NCI-H748 (cell line): Measurements from ENCODE around the gene DRP2.
A peak's percentile ranks its signal among the peaks of the same experiment; 100 is the strongest.
"Not testable (repeated sequence)": the region's sequence is repeated elsewhere in the genome, so short reads cannot be mapped to it uniquely, and the experiment has no call there.

Experiments
- DNase-seq: peaks from one replicate; lab custom pipeline; 2025; ENCODE audit not compliant: unreplicated experiment; lab: John Stamatoyannopoulos, UW

The DRP2 gene

GRCh38 chrX:101219116-101219863, at the start of gene DRP2:
TSS of gene DRP2 (plus strand) at chrX:101219786. CDS start at chrX:101231648, 11,862 bp downstream.
- DNase-seq, result no peak

- DNase-seq, result no peak
These were observed 47.6 kb upstream of the DRP2 start for GRCh38 chrX:101171883-101172400.

- DNase-seq, result no peak
These were observed 43.1 kb upstream of the DRP2 start for GRCh38 chrX:101176439-101176838.

GRCh38 chrX:101184876-101185275, 34.7 kb upstream of the DRP2 start:
- DNase-seq, result not testable (repeated sequence)

- DNase-seq, result not testable (repeated sequence)
These were observed 31.6 kb upstream of the DRP2 start for GRCh38 chrX:101187961-101188360.

GRCh38 chrX:101190736-101191135, 28.9 kb upstream of the DRP2 start:
- no peak for DNase-seq

GRCh38 chrX:101191217-101191750, 28.3 kb upstream of the DRP2 start:
- DNase-seq, result no peak

- peak; percentile 26 for DNase-seq
These were observed 24.0 kb upstream of the DRP2 start for GRCh38 chrX:101195442-101196173.

GRCh38 chrX:101203761-101204351, 15.7 kb upstream of the DRP2 start:
- DNase-seq, result no peak

GRCh38 chrX:101206471-101206870, 13.1 kb upstream of the DRP2 start:
- peak; percentile 31 for DNase-seq

- DNase-seq, result no peak
These were observed 11.3 kb upstream of the DRP2 start for GRCh38 chrX:101208152-101208905.

- DNase-seq, result peak; percentile 2
These were observed 9.0 kb upstream of the DRP2 start for GRCh38 chrX:101210630-101211029.

GRCh38 chrX:101217689-101218088, 1.9 kb upstream of the DRP2 start:
- no peak for DNase-seq

GRCh38 chrX:101219864-101220346, 319 bp downstream of the DRP2 start:
- DNase-seq, result no peak

- no peak for DNase-seq
These were observed 1.2 kb downstream of the DRP2 start for GRCh38 chrX:101220662-101221260.

GRCh38 chrX:101223226-101223625, 3.6 kb downstream of the DRP2 start:
- DNase-seq, result no peak

- DNase-seq, result no peak
These were observed 9.6 kb downstream of the DRP2 start for GRCh38 chrX:101229170-101229569.

GRCh38 chrX:101230636-101231035, 11.1 kb downstream of the DRP2 start:
- no peak for DNase-seq

GRCh38 chrX:101231080-101231479, 11.5 kb downstream of the DRP2 start:
- no peak for DNase-seq

GRCh38 chrX:101232316-101232715, 12.7 kb downstream of the DRP2 start:
- DNase-seq, result no peak
